PC-9 (cell line): ENCODE data around the gene PRELID1.

ENCODE experiments used
- EZH2 ChIP-seq: fragments of 200-600 bp; sonication (generic); IDR thresholded peaks from 2 replicates; pipeline ENCODE4 v1.8.0; 2017; ENCODE audit warnings: antibody characterized with exemption, low read depth
- TF ChIP-seq, protein P1 (sequence below): fragments of 200-600 bp; sonication (generic); conservative IDR thresholded peaks from 2 replicates; pipeline ENCODE4 v1.6.1; 2017; ENCODE audit warnings: mixed run types, antibody characterized with exemption, mild to moderate bottlenecking, moderate library complexity

DNA sequence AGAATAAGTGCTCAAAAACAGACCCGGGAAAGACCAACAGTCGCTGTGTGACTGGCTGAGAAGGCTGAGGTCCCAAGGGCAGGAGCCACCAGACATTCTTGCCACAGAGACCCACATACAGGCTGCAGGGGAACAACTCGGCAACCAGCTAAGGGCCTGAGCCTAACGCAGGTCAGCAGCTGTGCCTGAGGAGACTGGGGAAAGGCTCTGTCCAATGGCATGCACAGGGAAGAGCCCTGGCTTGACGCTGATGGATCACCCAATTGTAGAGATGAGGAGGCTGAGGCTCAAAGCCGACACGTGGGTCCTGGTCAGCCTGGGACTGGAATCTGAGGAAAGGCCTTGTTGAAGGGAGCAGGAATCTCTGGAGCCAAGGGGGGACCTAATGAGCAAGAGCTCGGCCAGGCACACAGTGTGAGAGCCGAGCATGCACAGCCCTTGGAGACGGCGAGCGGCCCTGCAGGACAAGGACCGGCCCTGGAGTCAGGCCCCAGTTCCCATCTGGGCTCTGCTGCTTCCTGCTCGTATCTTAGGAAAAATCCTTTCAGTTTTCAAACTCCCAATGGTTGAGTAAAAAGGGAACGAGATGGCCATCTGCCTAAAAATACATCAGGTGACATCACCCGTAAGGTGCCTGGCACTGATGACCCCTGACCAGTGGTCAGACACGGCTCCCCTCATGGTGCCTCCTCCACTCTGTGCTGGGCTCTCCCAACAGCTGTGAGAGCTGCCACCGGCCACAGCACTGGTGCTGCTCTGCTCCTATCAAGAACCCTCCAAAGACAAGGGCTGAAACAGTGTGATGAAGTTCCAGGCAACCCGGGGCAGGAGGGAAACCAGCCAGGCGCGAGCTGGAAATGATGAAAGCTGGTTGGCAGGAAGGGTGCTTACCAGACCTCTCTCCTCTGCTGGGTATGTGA lies 31.4 kb downstream of the PRELID1 start:
- TF ChIP-seq, protein P1, sequence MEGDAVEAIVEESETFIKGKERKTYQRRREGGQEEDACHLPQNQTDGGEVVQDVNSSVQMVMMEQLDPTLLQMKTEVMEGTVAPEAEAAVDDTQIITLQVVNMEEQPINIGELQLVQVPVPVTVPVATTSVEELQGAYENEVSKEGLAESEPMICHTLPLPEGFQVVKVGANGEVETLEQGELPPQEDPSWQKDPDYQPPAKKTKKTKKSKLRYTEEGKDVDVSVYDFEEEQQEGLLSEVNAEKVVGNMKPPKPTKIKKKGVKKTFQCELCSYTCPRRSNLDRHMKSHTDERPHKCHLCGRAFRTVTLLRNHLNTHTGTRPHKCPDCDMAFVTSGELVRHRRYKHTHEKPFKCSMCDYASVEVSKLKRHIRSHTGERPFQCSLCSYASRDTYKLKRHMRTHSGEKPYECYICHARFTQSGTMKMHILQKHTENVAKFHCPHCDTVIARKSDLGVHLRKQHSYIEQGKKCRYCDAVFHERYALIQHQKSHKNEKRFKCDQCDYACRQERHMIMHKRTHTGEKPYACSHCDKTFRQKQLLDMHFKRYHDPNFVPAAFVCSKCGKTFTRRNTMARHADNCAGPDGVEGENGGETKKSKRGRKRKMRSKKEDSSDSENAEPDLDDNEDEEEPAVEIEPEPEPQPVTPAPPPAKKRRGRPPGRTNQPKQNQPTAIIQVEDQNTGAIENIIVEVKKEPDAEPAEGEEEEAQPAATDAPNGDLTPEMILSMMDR = no peak
- no peak for TF ChIP-seq EZH2
